SH-SY5Y (cell line): Measurements from ENCODE around the gene TRABD2B.

Experiments
- GATA2 ChIP-seq: IDR thresholded peaks from 2 replicates; pipeline ENCODE4 v1.6.1; 2011; ENCODE audit warnings: mild to moderate bottlenecking, low read depth, low read length
- GATA3 ChIP-seq: IDR thresholded peaks from 2 replicates; pipeline ENCODE4 v1.6.1; 2011; ENCODE audit warnings: low read depth, mild to moderate bottlenecking, low read length, moderate library complexity

TRABD2B gene

DNA sequence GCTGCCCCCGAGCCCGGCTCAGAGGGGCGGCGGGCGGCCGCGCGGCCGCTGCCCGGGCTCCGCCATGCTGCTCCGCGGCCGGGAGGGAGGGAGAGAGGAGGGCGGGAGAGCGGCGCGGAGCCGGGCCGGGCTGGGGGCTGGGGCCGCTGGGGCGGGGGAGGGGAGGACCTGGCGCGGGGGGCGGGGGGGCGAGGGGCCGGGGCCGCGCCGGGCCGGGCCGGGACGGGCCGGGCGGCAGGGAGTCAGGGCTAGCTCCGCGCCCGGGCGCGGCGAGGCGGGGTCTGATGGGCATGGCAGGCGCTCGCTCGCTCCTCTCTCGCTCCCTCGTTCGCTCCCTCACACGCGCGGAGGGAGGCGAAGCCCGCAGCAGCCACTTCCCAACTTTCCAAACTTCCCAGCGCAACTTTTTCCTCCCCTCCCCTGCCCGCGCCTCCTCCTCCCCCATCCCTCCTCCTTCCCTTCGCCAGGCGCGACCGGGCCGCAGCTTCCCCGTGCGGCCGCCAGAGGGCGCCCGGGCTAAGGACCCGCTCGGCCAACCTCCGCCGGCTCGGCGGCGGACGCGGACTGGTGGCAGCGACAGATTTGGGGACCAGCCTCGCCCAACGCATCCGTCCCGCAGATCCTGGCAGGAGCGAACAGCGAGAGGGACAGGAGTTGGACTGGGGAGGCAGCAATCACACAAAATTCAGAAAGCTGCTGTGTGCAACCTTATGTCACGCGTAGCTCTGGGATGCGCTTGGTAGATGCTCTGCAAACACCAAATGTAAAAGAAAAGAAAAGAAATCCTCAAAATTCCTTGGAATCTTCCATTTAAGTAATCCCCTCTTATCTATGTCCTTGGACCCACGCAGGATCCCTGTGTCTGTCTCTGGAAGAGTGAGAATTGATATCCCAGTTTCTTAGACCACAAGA lies at the start of gene TRABD2B:
TRABD2B (minus strand) TSS at position 97 of the 912 bp plus-strand sequence.
- TF ChIP-seq GATA2 (no peak), GATA3 (no peak)

DNA sequence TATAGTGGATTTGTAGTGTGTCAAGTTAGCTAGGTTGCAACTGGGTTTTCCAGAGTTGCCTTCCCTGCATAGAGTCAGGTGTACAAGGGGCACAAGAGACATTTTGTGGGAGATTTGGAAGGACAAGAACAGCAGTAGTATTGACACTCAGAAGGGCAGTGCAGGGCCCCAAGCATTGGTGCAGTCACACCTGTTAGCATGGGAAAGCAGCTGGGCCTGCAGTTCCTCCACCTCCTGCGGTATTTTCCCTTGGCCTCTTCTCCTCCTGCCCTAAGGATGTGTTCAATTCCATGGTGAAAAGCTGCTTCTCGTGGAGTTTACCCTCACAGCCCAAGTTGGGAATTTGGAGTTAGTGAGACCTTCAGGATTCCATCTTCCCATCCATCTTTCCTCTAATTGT lies 47.1 kb upstream of the TRABD2B start:
- TF ChIP-seq GATA3 (no peak), GATA2 (no peak)

DNA sequence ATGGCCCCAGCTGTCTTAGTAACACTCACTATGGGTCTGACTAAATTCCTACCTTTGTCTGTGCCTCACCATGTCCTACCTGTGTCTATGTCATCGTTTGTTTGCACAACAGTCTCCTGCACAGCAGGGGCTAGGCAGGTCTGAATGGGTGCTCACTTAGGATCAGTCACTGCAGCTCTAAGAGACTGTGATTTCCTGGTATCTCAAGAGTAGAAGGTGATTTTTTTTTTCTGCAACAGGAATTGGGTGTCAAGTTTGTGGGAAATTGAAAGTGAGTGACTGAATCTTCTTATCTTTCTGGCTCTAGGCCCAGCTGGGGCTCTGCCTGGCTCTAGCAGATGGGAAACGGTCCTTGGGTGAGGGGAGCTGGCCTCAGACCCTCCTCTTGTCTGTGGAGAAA lies 46.4 kb upstream of the TRABD2B start:
- TF ChIP-seq GATA3 (no peak), GATA2 (no peak)

DNA sequence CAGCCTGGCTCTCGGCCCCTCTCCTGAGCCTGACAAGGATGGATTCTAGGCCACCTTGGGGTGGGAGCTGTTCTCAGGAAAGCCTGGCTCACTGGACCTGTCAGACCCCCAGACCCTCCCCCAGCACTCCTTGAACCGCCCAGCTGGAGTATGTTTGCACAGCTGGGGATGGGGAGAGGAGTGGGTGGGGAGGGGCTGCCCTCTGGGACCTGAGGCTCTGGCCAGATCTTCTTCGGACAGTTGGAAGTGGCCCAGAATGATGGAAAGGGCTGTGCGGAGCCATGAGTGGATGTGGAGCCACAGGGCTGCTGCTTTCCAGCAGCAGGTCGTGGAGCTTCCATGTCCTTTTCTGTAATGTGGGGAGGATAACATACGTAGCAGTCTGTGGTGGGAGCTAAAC lies 43.0 kb upstream of the TRABD2B start:
- TF ChIP-seq GATA2 = no peak
- TF ChIP-seq GATA3 = no peak

DNA sequence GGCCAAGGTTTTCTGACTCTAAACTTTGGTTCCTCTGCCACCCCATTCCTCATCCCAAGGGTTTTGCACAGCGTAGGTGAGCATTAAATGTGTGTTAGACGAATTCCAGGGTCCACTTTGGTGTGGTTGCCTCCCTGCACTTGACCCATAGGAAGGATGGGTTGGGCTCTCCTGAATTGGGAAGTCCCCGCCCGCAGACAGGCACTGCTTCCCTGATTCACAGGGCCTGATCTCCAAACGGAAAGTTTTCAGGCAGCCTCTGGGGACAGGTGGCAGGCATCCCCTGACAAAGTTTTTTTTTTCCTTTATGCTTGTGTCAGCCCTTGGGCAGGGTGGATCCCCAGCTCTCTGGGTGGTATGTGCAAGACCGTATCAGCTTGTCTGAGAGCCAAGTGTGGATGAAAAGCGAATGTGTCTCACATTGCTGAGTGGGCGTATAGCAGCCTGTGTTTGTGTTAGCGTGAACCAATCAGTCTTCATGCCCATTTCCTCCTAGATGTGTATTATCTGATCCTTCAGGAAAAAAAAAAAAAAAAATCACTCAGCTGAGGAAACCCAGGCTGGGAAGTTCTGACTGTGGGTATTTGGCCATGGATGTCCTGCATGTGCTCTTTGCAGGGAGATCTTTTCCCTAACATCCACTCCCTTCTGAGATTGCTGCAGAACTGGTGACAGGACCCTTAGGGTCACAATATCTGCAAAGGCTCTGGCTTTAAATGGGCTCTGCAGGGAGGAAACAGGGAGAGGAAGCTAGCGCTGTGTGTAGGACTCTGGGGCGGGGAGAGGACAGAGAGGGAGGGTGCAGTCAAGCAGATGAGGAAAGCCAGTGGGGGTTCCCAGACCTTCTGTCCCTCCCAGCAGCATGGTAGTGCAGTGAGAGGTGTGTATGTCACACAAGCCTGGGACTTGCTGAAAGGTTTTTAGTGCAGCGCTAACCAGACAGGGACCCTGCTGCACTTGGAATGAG lies 42.2 kb upstream of the TRABD2B start:
- no peak for TF ChIP-seq GATA3
- TF ChIP-seq GATA2 = no peak

DNA sequence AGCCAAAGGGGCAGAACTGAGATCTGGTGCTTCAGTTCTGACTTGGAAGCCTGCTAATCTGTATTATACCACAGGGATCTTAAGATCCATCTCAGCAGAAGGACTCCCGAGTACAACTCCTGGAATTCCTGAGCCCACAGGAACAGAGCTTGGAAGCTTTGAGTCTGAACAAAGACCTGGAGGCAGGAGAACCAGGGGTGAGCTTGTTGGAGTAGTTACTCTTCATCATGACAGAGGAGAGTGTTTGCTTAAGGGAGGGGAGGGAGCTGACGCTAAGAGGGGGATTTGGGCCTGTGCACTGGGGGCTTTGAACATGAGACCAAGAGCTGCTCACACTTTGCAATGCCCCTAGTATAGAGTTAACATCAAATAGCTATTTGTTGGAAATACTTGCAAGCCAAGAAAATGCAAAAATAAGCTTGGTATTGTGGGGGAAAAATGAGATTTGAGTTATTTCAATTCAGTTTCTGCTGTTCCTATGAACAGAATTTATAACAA lies 41.1 kb upstream of the TRABD2B start:
- no peak for TF ChIP-seq GATA3
- TF ChIP-seq GATA2 = no peak

DNA sequence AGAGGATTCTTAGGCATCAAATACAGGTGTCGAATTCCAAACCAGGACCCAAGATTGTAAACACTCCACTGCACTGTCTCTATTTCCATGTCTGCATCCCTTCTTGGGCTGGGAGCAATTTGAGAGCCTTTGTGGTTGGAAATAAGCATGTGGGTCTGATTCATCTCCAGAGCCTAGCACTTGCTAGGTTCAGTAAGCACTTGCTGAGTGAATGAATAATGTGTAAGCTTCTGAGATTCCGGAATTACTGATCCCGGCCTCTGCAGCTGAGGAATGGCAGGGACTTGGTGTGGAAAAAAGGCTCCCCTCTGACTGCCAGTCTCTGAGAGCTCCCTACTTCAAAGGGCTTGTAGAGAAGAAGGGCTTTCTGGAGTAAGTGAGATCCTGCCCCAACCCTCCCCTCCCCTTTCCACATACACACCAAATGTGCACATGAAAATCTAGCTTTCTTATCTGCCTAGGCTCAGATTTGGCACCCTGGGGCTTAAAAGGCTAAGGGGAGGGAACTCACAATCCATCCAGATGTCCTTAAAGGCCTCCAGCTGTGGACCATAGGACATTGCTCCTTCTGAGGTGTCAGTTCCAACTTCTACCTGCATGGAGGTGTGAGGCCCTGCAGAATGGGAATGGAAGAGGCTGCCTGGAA lies 39.6 kb upstream of the TRABD2B start:
- TF ChIP-seq GATA2 = no peak
- TF ChIP-seq GATA3 = no peak

DNA sequence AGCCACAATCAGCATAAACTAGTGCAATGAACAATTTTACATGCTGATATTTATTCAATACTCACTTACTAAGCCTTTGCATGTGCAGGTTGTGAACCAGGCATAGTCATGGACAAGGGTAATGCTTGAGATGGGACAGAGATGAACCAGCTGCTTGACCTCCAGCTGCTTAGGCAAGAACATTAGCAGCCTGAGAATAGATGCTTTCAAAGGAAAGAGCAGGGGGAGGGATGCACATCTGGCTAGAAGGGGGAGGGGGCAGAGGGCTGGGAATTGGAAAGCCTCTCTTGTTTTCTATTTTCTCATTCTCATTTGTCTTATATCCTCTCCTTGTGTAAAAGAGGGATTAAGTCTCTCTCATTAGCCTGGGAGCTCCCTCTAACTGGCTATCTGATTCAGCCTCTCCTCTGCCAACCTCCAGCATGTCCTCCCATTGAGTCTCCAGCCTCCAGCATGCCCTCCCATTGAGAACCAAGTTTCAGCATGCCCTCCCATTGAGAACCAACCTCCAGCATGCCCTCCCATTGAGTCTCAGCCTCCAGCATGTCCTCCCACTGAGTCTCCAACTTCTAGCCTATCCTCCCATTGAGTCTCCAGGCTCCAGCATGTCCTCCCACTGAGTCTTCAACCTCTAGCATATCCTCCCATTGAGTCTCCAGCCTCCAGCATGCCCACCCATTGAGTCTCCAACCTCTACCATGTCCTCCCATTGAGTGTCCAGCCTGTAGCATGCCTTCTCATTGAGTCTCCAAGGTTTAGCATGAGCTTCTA lies 38.4 kb upstream of the TRABD2B start:
- TF ChIP-seq GATA2 (no peak), GATA3 (no peak)

DNA sequence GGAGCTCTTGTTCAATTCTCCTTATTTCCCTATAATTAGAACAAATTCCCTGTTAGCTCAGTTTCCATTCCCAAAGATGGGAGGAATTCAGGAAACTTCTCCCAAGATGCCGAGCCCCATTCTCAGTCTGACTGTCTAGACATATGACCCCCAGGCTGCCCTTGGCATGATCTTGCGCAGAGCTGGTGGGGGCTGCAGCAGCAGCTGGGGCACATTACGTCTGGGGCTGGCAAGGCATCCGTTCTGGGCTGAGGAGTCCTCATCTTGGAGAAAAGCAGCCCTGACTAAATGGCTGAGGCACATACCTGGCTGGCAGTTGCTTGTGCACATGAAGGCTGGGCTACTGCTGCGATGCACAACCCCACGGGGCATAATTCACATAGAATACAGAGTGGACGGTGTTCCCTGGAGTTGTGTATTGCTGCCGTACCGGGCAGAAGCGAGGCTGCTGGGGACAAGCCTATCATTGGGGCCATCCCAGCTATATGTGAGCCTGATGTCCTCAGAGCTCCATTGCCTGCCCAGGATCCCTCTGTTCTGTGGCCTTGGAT lies 36.4 kb upstream of the TRABD2B start:
- TF ChIP-seq GATA2 (no peak), GATA3 (no peak)

DNA sequence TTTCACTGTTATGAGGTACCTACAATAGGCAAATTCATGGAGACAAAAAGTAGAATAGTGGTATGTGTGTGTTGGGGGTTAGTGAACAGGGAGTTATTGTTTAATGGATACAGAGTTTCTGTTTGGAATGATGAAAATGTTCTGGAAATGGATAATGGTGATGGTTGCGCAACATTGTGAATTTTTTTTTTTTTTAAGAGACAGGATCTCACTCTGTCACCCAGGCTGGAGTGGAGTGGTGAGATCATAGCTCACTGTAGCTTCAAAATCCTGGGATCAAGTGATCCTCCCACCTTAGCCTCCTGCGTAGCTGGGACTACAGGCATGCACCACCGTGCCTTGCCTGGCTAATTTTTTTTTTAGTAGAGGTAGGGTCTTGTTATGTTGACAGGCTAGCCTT lies 34.5 kb upstream of the TRABD2B start:
- TF ChIP-seq GATA2 (no peak), GATA3 (no peak)

DNA sequence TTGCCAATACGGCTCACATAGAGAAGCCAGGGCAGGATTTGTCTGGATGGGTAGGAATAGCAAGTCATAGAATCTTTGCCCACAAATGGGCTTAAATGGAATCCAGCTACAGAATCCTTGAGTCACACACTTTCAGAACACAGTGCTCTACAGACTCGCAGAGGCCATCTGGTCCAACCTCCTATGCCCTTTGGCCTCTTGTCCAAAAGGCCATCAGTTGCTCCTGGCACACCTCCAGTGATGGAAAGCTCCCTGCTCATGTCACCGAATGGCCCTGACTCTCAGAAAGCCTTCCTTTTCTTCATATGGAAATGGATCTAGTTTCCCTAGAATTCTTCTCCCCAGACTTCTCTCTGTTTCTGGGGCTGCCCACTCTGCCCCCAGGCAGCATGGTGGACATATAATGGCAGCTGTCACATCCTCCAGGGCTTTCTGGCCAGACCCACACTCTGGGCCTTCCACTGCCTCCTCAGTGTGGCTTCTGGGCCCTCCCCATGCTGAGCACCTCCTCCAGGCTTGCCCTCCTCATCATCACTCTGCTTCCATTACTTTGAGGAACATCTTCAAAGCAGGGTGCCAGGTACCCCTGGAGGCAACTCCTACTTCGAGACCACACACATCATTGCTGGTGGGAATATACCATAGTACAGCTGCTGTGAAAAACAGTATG lies 33.6 kb upstream of the TRABD2B start:
- TF ChIP-seq GATA3 (no peak), GATA2 (no peak)

DNA sequence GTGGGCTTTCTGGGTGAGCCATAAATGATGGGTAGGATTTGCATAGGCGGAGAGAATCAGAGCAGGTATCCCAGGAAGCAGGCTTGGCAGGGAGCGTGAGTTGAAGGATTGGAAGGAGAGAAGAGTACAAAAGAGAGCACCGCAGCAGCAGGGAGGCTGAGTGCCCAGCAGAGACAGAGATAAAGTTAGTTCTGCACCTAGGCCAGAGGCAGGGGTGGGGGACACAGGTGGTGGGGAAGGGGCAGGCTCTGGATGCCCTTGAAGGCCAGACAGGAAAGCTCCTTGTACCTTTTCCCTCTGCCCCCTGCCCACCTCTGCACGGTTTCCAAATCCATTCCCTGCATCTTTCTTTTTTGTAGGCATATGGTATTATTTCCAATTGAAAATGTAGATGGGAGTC lies 33.0 kb upstream of the TRABD2B start:
- TF ChIP-seq GATA2 = no peak
- TF ChIP-seq GATA3 = no peak
